OCI-LY3 (cell line): ENCODE measurements around the gene MRPL55.

Source experiments
- H2AFZ ChIP-seq: fragments of 200-600, 300-600 bp; shearing (Covaris generic); 2 replicates; pipeline ENCODE4 v1.6.0; 2014; ENCODE audit warnings: antibody characterized with exemption, low read depth, low read length
- H3K27ac ChIP-seq: fragments of 200-600, 300-600 bp; sonication (generic); 2 replicates; pipeline ENCODE4 v1.5.1; 2014; ENCODE audit warnings: mild to moderate bottlenecking, low read length, moderate library complexity, mixed read lengths
- H3K27me3 ChIP-seq: fragments of 200-600, 300-600 bp; sonication (generic); 2 replicates; pipeline ENCODE4 v1.6.1; 2014; ENCODE audit warnings: low read depth, low read length, mixed read lengths
- H3K36me3 ChIP-seq: fragments of 200-600, 300-600 bp; sonication (generic); replicated peaks from 2 replicates; pipeline ENCODE3; 2014; ENCODE audit warnings: low read depth, low read length, mixed read lengths
- H3K4me1 ChIP-seq: fragments of 300-600, 200-600 bp; sonication (generic); 2 replicates; pipeline ENCODE4 v1.6.1; 2014; ENCODE audit warnings: low read length, mixed read lengths
- H3K4me2 ChIP-seq: fragments of 200-600, 300-600 bp; sonication (generic); 2 replicates; pipeline ENCODE4 v1.6.1; 2014; ENCODE audit warnings: low read length, mixed read lengths
- H3K4me3 ChIP-seq: fragments of 300-600, 200-600 bp; sonication (generic); 2 replicates; pipeline ENCODE4 v1.5.1; 2014; ENCODE audit warnings: antibody characterized with exemption, mild to moderate bottlenecking, low read length, moderate library complexity
- H3K79me2 ChIP-seq: fragments of 300-600, 200-600 bp; shearing (Covaris generic); 2 replicates; pipeline ENCODE4 v1.6.1; 2014; ENCODE audit warnings: mild to moderate bottlenecking, low read length, mixed read lengths
- H3K9ac ChIP-seq: fragments of 300-600, 200-600 bp; shearing (Covaris generic); 2 replicates; pipeline ENCODE4 v1.6.0; 2014; ENCODE audit warnings: mild to moderate bottlenecking, low read length, moderate library complexity
- H3K9me3 ChIP-seq: fragments of 200-600, 300-600 bp; shearing (Covaris generic); 2 replicates; pipeline ENCODE4 v1.6.1; 2014; ENCODE audit warnings: low read length, mixed read lengths; ENCODE audit not compliant: insufficient read depth
- H4K20me1 ChIP-seq: fragments of 200-600, 300-600 bp; sonication (generic); 2 replicates; pipeline ENCODE4 v1.6.1; 2016; ENCODE audit warnings: low read length, mixed read lengths; ENCODE audit not compliant: insufficient read depth
- EZH2phosphoT487 ChIP-seq: fragments of 200-600 bp; shearing (Covaris generic); IDR thresholded peaks from 2 replicates; pipeline ENCODE4 v1.6.1; 2018; ENCODE audit warnings: antibody characterized with exemption, mixed run types, low read depth
- TF ChIP-seq, protein P1 (sequence below): fragments of 200-600, 300-600 bp; sonication (generic); IDR thresholded peaks from 2 replicates; pipeline ENCODE4 v1.5.1; 2014; ENCODE audit warnings: antibody characterized with exemption, low read length, low read depth

The MRPL55 gene

DNA sequence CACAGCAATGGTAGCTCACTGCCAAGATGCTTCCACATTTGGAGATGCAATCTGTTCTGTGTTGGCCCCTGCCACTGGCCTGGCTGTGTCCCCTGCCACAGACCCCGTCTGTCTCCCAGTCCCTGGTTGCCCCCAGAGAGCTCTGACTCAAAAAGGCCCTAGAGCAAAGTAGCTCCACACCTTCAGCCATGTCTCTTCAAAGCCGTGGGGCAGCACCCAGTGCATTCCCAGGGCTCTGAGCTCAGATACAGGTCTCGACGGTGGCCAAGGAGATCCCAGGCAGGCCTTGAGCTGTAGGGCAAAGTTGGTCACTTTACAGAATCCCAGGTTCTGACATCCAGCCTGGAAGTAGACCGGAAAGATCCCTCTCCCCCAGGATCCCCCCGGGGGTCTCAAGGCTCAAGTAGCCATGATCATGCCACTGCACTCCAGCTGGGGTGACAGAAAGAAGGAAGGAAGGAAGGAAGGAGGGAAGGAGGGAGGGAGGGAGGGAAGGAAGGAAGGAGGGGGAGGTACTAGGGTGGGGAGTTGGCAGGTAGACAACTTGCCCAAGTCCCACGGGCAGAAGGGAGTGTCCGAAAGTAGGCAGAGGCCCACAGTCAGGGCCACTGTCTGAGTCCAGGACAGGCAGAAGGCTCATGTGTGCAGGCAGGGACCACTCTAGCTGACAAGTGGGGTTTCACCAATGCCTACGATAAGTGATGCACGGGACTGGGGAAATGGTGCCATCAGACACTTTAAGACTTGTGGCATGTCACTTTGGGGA is 31.4 kb downstream of the MRPL55 start:
- peaks cover 29% of the 10 kb centered on the region for H3K27me3 ChIP-seq
- peaks cover 13% of the 10 kb centered on the region for H4K20me1 ChIP-seq
- H3K4me2 ChIP-seq: no peak overlapping the region

DNA sequence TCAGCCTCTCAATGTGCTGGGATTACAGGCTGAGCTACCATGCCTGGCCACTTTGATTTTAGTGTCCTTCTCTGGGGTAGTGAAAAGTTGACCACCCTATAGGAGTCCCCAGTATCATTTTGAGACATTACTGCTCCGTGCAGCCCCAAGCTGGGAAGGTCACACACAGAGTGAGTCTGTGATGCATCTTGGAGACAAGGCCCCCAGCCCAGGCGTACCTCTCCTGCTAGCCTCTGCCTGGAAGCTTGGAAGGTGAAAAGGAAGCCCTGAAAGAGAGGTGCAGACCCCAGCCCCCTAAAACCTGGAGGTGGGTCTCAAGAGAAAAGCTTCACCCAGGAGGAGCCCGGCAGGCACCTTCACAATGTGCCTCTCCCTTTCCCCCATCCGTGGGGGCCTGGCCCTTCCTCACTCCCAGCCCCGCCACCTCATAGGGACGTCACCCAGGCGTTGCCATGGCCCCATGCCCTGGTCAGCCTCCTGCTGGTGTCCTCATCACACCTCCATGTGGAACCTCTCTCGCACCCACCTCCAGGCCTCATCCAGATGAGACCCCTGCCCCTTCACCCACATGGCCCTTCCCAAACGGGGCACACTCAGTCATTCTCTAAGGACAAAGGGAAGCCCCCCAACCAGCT is 32.2 kb downstream of the MRPL55 start:
- Histone ChIP-seq H3K9me3 (no peaks in the 10 kb centered on the region), H3K27me3 (peaks cover 36% of the 10 kb centered on the region), H3K79me2 (peaks cover 23% of the 10 kb centered on the region), H4K20me1 (peaks cover 13% of the 10 kb centered on the region), H3K9ac (no peak overlapping the region), H3K4me3 (no peak overlapping the region), H3K4me2 (no peak overlapping the region), H2AFZ (no peak overlapping the region), H3K27ac (no peak overlapping the region), H3K4me1 (peaks cover 2% of the 10 kb centered on the region; the same call in 1 of the 2 replicates), H3K36me3 (no peaks in the 10 kb centered on the region)
- TF ChIP-seq, protein P1, sequence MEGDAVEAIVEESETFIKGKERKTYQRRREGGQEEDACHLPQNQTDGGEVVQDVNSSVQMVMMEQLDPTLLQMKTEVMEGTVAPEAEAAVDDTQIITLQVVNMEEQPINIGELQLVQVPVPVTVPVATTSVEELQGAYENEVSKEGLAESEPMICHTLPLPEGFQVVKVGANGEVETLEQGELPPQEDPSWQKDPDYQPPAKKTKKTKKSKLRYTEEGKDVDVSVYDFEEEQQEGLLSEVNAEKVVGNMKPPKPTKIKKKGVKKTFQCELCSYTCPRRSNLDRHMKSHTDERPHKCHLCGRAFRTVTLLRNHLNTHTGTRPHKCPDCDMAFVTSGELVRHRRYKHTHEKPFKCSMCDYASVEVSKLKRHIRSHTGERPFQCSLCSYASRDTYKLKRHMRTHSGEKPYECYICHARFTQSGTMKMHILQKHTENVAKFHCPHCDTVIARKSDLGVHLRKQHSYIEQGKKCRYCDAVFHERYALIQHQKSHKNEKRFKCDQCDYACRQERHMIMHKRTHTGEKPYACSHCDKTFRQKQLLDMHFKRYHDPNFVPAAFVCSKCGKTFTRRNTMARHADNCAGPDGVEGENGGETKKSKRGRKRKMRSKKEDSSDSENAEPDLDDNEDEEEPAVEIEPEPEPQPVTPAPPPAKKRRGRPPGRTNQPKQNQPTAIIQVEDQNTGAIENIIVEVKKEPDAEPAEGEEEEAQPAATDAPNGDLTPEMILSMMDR: no peak
- no peak for TF ChIP-seq EZH2phosphoT487

More for the DNA sequence above, 31.4 kb downstream of the MRPL55 start:
- Histone ChIP-seq H3K9ac (no peak overlapping the region), H2AFZ (no peak overlapping the region), H3K4me1 (peaks cover 2% of the 10 kb centered on the region; the same call in 1 of the 2 replicates), H3K27ac (no peak overlapping the region), H3K4me3 (no peak overlapping the region), H3K36me3 (no peaks in the 10 kb centered on the region), H3K9me3 (no peaks in the 10 kb centered on the region), H3K79me2 (peaks cover 31% of the 10 kb centered on the region)
- TF ChIP-seq, protein P1: no peak
- no peak for TF ChIP-seq EZH2phosphoT487

DNA sequence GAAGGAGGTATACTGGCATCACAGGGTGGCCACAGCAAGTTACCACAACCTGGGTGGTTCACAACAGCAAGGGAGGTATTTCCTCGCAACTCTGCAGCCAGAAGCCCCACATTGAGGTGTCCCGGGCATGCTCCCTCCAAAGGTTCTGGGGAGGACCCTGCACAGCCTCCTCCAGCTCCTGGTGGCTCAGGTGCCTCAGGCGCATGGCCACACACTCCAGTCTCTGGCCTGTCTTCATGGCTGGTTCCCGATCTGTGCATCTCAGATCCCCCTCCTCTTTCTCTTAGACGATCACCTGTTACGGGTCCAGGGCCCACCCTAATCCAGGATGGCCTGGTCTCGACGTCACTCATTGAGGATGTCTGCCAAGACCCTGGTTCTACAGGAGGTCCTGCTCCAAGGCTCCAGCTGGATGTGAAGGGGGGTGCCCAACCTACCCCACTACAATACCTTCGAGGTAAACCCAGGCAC is 33.3 kb downstream of the MRPL55 start:
- Histone ChIP-seq H3K36me3 (no peaks in the 10 kb centered on the region), H3K27me3 (peaks cover 44% of the 10 kb centered on the region), H3K9ac (no peak overlapping the region), H2AFZ (no peak overlapping the region), H3K79me2 (peaks cover 12% of the 10 kb centered on the region), H3K27ac (no peak overlapping the region), H3K4me1 (no peaks in the 10 kb centered on the region), H4K20me1 (peaks cover 13% of the 10 kb centered on the region), H3K4me3 (no peak overlapping the region), H3K4me2 (no peak overlapping the region), H3K9me3 (no peaks in the 10 kb centered on the region)
- TF ChIP-seq, protein P1: no peak

DNA sequence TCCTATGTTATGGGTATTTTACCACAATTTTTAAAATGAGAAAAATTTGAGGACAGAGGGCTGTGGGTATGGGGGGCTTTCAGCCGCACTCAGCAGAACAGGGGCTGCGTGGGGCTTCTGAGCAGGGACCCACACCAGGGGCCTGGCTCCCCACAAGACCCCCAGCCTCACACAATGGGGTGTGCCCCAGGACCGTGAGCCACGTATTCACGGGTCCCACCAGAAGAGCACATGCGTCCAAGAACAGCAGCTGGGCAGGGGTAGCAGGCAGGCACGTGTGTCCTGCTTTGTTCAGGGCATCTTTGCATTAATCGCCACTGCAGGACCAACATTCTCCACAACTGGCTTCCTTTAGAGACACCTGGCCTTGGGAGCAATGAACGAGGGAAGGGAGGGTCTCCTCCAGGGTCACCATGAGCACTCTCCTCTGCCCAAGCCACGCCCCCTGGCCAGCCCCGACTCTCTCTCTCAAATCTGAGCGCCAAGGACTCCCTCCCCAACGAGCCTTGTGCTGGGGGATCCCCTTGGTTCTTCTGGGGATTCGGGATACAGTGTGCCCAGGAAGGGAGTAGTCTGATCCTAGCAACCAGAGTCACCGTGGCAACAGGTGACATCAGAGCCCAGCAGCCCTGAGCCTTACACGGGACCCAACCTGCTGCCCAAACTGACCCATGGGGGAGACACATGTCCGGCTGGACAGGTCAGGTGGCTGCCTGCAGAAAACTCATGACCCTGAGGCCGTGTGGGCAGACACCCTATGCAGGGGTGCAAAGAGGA is 34.0 kb downstream of the MRPL55 start:
- Histone ChIP-seq H3K36me3 (no peaks in the 10 kb centered on the region), H3K4me2 (no peak overlapping the region), H4K20me1 (peaks cover 13% of the 10 kb centered on the region), H3K79me2 (peaks cover 5% of the 10 kb centered on the region), H3K27me3 (peaks cover 44% of the 10 kb centered on the region), H3K9me3 (no peaks in the 10 kb centered on the region), H3K27ac (no peak overlapping the region), H3K4me3 (no peak overlapping the region), H2AFZ (no peak overlapping the region), H3K4me1 (no peaks in the 10 kb centered on the region), H3K9ac (no peak overlapping the region)
- TF ChIP-seq EZH2phosphoT487: no peak
- TF ChIP-seq, protein P1: no peak
